Measurements from ENCODE around the gene REPIN1.

DNA sequence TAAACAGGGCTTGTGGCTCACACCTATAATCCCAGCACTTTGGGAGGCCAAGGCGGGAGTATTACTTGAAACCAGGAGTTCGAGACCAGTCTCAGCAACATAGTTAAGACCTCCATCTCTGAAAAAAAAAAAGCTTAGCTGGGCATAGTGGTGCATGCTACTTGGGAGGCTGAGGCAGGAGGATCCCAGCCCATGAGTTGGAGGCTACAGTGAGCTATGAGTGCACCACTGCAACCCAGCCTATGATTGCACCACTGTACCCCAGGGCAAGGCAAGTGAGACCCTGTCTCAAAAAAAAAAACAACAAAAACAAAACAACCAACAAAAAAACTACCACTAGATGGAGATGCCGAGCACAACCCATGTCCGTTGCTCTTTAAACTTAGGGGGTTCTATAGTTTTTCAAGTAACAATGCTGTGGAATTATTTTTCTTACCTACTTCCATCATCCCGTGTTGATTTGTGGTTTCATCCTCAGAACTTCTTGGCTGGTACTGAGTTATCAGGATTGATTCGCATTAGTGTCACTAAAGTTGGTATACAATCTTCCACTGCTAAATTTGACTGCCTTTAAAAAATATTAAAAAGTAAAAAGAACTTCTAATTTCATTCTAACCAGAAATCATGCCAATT lies 12.2 kb upstream of the REPIN1 start:
- peak; percentile 67 for TF ChIP-seq CTCF (IDR thresholded peaks at IDR 0.05; ENCODE audit: poor library complexity)
- TF ChIP-seq EZH2 (IDR thresholded peaks at IDR 0.05; ENCODE audit: borderline replicate concordance), result no peak
